ENCODE data around the gene DROSHA.
"Not testable (repeated sequence)": the region's sequence is repeated elsewhere in the genome, so short reads cannot be mapped to it uniquely, and the experiment has no call there.

DROSHA gene

DNA sequence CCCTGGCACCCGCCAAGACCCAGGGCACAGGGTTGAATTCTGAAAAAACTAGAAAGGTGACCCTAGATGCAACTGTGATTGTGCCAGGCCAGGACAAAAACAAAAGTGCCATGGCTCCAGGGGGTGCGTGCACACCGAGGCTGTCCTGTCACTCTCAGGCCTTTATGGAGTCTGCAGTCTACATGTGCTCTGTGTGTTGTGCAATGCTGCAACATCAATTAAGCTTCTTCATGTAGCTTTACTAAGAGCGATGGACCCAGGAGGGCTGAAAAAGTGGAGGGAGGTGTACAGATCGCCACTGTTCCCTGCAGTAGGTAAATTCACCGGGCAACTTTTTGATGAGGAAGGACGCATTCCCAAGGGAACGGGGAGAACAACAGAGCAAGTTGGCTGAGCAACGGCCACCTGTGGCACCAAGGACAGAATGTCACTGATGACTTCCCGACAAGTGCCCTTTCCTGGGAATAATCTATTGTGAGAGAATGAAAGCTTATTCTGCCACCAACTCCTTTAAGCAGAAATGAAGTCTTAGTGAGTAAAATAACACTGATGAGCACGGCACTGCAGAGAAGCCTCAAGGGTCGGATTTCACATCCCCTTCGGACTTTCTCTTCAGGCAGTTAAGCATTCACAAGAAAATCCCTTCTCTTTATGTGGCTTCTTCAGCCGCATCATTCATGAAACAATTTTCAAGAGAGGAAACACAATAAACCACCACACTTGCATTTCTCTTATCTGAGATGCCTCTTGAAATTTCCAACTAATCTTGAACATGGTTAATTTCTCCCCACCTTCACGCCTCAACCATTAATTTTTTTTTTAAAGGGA is 149.6 kb downstream of the DROSHA start:
- no peak for DNase-seq (ENCODE audit: low read depth in 3 of 3, low spot score in 1 of 3)

DNA sequence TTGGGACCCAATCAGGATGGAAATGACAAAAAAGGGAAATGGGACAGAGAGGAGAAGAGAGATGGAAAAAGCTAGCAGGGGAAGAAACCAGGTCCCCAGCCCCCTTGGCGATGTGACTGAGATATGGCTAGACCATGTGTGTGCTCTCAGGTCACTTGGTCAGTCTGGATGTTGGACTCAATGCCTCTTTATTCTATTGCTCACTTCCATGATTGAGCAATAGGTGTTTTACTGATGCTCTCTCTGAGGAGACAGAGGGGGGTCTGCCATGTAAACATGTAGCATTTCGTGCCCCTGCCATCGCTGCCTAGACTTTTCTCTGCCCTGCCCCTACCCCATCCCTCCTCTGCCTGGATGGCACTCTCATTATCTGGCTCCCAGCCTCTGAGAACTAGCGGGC is 150.6 kb downstream of the DROSHA start:
- no peak for DNase-seq (ENCODE audit: low read depth in 3 of 3, low spot score in 1 of 3)

- DNase-seq (ENCODE audit: low read depth in 3 of 3, low spot score in 1 of 3), result no peak
These were observed 151.8 kb downstream of the DROSHA start for GRCh38 chr5:31380049-31380448.

DNA sequence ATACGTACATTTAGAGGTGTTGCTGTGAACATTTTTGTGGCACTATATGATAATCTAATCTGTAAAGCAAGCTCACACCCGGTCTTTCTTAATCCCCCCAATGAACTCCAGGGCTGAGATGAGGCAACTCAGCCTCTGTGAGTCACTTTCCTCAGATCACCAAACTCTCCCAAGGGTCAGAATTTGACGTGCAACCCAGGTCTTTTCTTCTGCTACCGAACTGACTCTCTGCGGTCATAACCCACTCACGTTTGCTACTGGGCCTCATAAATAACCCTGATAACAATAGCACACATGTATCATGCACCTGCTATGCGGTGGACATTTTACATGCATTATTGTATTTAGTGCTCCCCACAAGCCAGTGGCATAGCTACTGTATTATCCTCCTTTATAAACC is 153.1 kb downstream of the DROSHA start:
- DNase-seq (ENCODE audit: low read depth in 3 of 3, low spot score in 1 of 3), result no peak

DNA sequence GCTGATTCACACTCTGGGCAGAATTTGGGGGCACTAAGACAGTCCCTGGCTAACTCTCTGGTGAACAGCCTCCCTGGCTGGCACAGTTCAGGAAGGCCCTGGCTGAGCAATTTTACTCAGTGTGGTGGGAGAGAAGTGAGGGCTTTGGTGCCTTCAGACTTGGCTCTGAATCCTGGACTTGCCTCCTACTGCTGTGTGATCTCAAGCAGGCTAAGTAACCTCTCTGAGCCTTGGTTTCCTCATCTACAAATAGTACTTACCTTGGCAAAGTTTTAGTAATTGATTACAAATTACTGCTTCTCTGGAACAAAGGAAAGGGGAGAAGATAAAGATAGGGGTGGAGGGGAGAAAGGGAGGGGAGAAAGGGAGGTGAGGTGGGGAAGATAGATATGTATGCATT is 153.8 kb downstream of the DROSHA start:
- DNase-seq (ENCODE audit: low read depth in 3 of 3, low spot score in 1 of 3), result no peak

- DNase-seq (ENCODE audit: low read depth in 3 of 3, low spot score in 1 of 3), result no peak
These were observed 154.5 kb downstream of the DROSHA start for GRCh38 chr5:31377274-31377946.

- no peak for DNase-seq (ENCODE audit: low read depth in 3 of 3, low spot score in 1 of 3)
These were observed 155.7 kb downstream of the DROSHA start for GRCh38 chr5:31375999-31376720.

DNA sequence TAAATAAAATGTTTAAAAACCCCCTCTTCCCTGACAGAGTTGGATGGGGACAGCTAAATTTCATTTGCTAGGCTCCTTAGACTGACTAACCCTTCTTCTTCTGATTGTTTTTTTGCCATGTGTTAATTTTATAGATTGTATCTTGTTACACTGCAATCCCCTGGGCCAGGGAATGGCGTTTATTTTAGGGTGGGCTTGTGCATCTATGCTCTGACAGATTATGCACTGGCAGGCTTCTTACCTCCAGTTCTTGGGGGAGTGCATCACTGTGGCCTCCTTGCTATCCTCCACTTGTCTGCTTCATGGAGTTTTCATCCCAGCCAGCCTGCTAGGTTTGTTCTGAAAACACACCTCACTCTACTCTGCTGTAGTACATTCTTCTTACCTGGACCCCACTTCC is 159.8 kb downstream of the DROSHA start:
- no peak for DNase-seq (ENCODE audit: low read depth in 3 of 3, low spot score in 1 of 3)

- DNase-seq (ENCODE audit: low read depth in 3 of 3, low spot score in 1 of 3), result no peak
These were observed 165.0 kb downstream of the DROSHA start for GRCh38 chr5:31366941-31367340.

GRCh38 chr5:31365776-31366175 is 166.1 kb downstream of the DROSHA start:
- DNase-seq (ENCODE audit: low read depth in 3 of 3, low spot score in 1 of 3), result no peak

GRCh38 chr5:31364881-31365636 is 166.8 kb downstream of the DROSHA start:
- DNase-seq (ENCODE audit: low read depth in 3 of 3, low spot score in 1 of 3), result no peak

DNA sequence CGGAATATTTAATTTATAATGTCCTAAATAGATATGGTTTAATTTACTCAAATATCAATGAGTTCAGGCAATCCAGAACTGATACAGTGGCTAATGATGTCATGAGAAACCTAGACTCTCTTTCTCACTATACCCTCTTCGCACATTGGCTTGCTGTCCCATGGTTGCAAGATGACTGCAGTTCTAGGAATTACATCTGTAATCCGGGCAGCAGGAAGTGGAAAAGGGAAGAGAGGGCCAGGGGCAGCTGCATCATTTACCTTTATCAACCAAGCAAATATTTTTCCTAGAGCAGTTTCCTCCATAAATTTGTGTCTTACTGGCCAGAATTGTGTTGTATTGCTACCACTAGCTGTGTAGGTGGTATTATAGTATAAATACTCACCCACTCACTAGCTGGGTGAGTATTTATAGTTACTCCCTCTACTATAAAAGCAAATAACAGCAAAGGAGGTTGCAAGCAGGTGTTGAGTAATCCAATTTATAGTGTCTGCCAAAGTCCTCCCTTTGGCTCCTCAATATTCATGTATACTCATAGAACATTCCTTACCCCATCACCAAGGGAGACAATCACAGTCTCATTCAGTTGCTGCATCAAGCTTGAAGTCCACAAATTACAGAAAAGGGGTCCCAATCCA is 168.8 kb downstream of the DROSHA start:
- DNase-seq (ENCODE audit: low read depth in 3 of 3, low spot score in 1 of 3), result no peak

- DNase-seq (ENCODE audit: low read depth in 3 of 3, low spot score in 1 of 3), result no peak
These were observed 169.4 kb downstream of the DROSHA start for GRCh38 chr5:31362529-31362900.

DNA sequence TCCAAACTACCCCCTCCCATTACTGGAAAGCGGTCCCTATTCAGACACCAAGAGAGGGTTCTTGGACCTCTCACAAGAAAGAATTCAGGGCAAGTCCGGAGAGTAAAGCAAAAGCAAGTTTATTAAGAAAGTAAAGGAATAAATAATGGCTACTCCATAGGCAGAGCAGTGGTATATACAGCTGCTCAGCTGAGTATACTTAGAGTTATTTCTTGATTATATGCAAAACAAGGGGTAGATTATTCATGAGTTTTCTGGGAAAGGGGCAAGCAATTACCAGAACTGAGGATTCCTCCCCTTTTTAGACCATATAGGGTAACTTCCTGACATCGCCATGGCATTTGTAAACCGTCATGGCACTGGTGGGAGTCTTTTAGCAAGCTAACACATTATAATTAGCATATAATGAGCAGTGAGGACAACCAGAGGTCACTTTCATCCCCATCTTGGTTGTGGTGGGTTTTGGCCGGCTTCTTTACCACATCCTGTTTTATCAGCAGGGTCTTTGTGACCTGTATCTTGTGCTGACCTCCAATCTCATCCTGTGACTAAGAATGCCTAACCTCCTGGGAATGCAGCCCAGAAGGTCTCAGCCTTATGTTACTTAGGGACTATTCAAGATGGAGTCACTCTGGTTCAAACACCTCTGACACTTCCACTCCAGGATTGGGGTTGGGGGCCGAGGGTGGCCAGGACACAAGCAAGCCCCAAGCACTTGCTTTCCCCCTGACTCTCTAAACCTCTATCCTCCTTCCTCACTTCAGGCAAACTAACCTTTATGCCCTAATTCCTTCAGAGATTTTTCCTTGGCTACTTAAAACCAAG is 170.0 kb downstream of the DROSHA start:
- not testable (repeated sequence) for DNase-seq (ENCODE audit: low read depth in 3 of 3, low spot score in 1 of 3)

DNA sequence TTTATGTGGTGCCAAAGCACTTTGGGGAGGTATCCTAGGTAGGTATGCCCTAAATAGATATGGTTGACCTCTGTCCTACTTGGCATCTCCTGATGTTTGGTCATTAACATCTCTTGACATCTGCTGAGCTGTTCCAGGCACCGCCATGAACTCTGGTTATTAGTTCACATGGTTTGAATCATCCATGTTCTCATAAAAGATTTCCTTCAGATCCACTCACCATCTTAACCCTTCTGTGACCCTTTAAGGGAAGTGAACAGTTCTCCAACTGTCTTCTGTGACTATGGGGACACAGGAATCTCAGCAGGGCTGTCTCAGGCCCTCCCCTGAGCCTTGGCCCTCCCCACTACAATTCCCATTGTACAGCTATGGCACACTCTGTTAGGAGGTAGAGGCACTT is 170.7 kb downstream of the DROSHA start:
- DNase-seq (ENCODE audit: low read depth in 3 of 3, low spot score in 1 of 3), result no peak

DNA sequence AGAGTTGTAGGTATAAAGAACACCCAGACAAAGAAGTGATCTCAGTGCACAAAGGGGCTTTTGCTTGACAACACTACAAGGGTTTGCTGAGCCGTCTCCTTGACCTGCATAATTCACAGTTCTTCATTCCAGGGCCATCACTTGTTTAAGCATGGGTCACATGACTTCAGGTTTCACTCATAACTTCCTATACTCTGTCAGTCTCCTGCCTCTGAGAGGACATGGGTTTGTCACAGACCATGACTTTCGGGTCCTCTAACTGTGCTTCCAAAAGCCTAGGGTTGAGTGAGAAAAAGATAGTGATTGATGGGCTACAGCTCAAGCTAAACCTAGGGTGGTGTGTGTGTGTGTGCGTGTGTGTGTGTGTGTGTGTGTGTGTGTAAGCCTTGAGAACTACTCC is 172.1 kb downstream of the DROSHA start:
- DNase-seq (ENCODE audit: low read depth in 3 of 3, low spot score in 1 of 3), result no peak

- no peak for DNase-seq (ENCODE audit: low read depth in 3 of 3, low spot score in 1 of 3)
These were observed 174.9 kb downstream of the DROSHA start for GRCh38 chr5:31357038-31357437.

DNA sequence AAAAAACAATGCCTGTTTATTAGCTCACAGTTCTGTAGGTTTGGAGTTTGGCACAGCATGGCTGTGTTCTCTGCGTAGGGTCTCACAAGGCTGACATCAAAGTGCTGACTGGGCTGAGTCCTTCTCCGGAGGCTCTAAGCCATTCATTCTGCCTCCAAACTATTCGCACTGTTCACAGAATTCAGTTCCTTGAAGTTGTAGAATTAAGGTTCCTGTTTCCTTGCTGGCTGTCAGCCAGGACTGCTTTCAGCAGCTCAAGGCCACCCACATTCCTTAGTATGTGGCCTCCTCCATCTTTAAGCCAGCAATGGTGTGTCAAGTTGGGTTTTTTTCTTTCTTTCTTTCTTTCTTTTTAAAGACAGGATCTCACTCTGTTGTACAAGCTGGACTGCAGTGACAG is 176.6 kb downstream of the DROSHA start:
- no peak for DNase-seq (ENCODE audit: low read depth in 3 of 3, low spot score in 1 of 3)
